ENCODE measurements around the gene ARHGAP25.

ARHGAP25 gene

GRCh38 chr2:68837164-68837860 lies 102.7 kb downstream of the ARHGAP25 start:
- peak; percentile 74 for DNase-seq

GRCh38 chr2:68837861-68838341 lies 103.3 kb downstream of the ARHGAP25 start:
- no peak for DNase-seq

- no peak for DNase-seq
Measured at GRCh38 chr2:68838641-68839040, 104.0 kb downstream of the ARHGAP25 start.

GRCh38 chr2:68839260-68839833 lies 104.7 kb downstream of the ARHGAP25 start:
- DNase-seq = peak; percentile 29

- no peak for DNase-seq
Measured at GRCh38 chr2:68845043-68845442, 110.4 kb downstream of the ARHGAP25 start.

GRCh38 chr2:68846091-68846490 lies 111.5 kb downstream of the ARHGAP25 start:
- DNase-seq = no peak

GRCh38 chr2:68847751-68848150 lies 113.1 kb downstream of the ARHGAP25 start:
- no peak for DNase-seq

GRCh38 chr2:68849579-68850030 lies 115.0 kb downstream of the ARHGAP25 start:
- no peak for DNase-seq

GRCh38 chr2:68850524-68850923 lies 115.9 kb downstream of the ARHGAP25 start:
- DNase-seq = no peak

GRCh38 chr2:68853035-68853434 lies 118.4 kb downstream of the ARHGAP25 start:
- no peak for DNase-seq

GRCh38 chr2:68853915-68854314 lies 119.3 kb downstream of the ARHGAP25 start:
- no peak for DNase-seq

- no peak for DNase-seq
Measured at GRCh38 chr2:68854476-68854875, 119.9 kb downstream of the ARHGAP25 start.

- no peak for DNase-seq
Measured at GRCh38 chr2:68855550-68855949, 120.9 kb downstream of the ARHGAP25 start.

- no peak for DNase-seq
Measured at GRCh38 chr2:68857202-68857845, 122.7 kb downstream of the ARHGAP25 start.

GRCh38 chr2:68857855-68858456 lies 123.3 kb downstream of the ARHGAP25 start:
- no peak for DNase-seq

- no peak for DNase-seq
Measured at GRCh38 chr2:68860111-68860510, 125.5 kb downstream of the ARHGAP25 start.

GRCh38 chr2:68861330-68861729 lies 126.7 kb downstream of the ARHGAP25 start:
- DNase-seq = no peak

- no peak for DNase-seq
Measured at GRCh38 chr2:68862889-68863288, 128.3 kb downstream of the ARHGAP25 start.

GRCh38 chr2:68863996-68864395 lies 129.4 kb downstream of the ARHGAP25 start:
- no peak for DNase-seq

GRCh38 chr2:68865108-68865507 lies 130.5 kb downstream of the ARHGAP25 start:
- no peak for DNase-seq

- DNase-seq = no peak
Measured at GRCh38 chr2:68870215-68870614, 135.6 kb downstream of the ARHGAP25 start.

- no peak for DNase-seq
Measured at GRCh38 chr2:68871159-68871764, 136.7 kb downstream of the ARHGAP25 start, which contains the start of gene BMP10. Gene BMP10, minus strand, starts transcription at chr2:68871397. Its CDS starts 39 bp downstream, at chr2:68871358.

All from stimulated activated CD4-positive, alpha-beta T cell treated with anti-CD3 and anti-CD28 coated beads, Interleukin-4, amount 100 ng/mL, for 24 hours (primary cell).